NB4 (cell line): ENCODE data around the gene GFY.

Experiments
- DNase-seq: peaks from one replicate; pipeline ENCODE4 v3.0.0; 2010; ENCODE audit warnings: low read depth
- H3K4me3 ChIP-seq: one replicate; pipeline ENCODE4 v1.5.1; 2011; ENCODE audit warnings: mild to moderate bottlenecking, low read depth, low read length, moderate library complexity
- MYC ChIP-seq: IDR thresholded peaks from 2 replicates; pipeline ENCODE4 v1.6.1; 2011; ENCODE audit warnings: low read depth, low read length
- POLR2A ChIP-seq: IDR thresholded peaks from 2 replicates; pipeline ENCODE4 v1.6.1; 2011; ENCODE audit warnings: mild to moderate bottlenecking; ENCODE audit not compliant: insufficient read length; ENCODE audit errors: extremely low read depth
- TF ChIP-seq, protein P1 (sequence below): IDR thresholded peaks from one replicate; pipeline ENCODE4 v1.5.1; 2012; ENCODE audit warnings: low read depth, low read length
- TF ChIP-seq, protein P2 (sequence below): IDR thresholded peaks from 2 replicates; pipeline ENCODE4 v1.6.1; 2011; ENCODE audit warnings: low read depth, low read length

The GFY gene

GRCh38 chr19:49413348-49413747 lies 11.8 kb upstream of the GFY start:
- DNase-seq: peak; percentile 44
- TF ChIP-seq, protein P1, sequence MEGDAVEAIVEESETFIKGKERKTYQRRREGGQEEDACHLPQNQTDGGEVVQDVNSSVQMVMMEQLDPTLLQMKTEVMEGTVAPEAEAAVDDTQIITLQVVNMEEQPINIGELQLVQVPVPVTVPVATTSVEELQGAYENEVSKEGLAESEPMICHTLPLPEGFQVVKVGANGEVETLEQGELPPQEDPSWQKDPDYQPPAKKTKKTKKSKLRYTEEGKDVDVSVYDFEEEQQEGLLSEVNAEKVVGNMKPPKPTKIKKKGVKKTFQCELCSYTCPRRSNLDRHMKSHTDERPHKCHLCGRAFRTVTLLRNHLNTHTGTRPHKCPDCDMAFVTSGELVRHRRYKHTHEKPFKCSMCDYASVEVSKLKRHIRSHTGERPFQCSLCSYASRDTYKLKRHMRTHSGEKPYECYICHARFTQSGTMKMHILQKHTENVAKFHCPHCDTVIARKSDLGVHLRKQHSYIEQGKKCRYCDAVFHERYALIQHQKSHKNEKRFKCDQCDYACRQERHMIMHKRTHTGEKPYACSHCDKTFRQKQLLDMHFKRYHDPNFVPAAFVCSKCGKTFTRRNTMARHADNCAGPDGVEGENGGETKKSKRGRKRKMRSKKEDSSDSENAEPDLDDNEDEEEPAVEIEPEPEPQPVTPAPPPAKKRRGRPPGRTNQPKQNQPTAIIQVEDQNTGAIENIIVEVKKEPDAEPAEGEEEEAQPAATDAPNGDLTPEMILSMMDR: no peak
- H3K4me3 ChIP-seq: no peak overlapping the region

GRCh38 chr19:49414256-49414655 lies 10.9 kb upstream of the GFY start:
- TF ChIP-seq, protein P2, sequence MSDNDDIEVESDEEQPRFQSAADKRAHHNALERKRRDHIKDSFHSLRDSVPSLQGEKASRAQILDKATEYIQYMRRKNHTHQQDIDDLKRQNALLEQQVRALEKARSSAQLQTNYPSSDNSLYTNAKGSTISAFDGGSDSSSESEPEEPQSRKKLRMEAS: peak; percentile 60
- TF ChIP-seq, protein P1: no peak
- no peak for TF ChIP-seq MYC
- no peak overlapping the region for H3K4me3 ChIP-seq

DNA sequence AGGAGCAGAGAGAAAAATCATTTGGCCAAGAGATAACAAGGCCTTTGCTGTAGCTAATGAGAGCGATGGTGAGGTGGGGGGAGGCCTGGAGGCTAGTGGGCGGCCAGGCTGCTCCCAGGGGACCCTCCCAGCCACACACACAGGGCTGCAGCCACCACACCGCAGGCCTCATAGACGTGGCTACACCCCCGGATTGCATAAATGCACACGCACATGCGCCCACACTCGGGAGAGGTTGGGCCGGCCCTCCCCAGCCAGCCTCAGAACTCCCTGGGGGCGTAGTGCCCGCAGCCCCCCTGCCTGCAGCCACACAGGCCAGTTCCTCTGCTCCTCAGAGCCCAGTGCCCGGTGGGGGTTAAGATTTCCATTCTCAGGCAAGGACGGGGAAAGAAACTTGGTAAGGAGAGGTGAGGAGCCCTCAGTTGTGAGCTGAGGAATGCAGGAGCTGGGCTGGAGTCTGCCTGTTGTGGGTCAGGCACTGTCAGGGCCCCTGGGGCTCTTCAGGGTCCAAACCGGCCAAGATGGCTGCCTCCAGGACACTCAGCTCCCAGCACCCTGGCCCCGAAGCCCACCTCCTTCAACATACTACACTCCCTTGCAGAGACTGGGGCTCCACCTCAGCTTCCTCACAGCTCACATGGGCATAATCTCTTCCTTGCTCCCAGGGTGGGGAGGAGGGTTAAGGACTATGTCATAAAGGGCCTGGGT lies 9.9 kb upstream of the GFY start:
- peak overlapping the region; percentile 49 for H3K4me3 ChIP-seq
- TF ChIP-seq, protein P1: no peak
- peak; percentile 48 for TF ChIP-seq POLR2A
- peak; percentile 94 for TF ChIP-seq MYC
- TF ChIP-seq, protein P2: peak; percentile 95
- DNase-seq: peak; percentile 99

More at GRCh38 chr19:49414256-49414655, 10.9 kb upstream of the GFY start:
- DNase-seq: peak; percentile 65

- DNase-seq: peak; percentile 65
- TF ChIP-seq POLR2A (no peak), MYC (no peak)
- TF ChIP-seq, protein P1: no peak
- TF ChIP-seq, protein P2: no peak
- H3K4me3 ChIP-seq: peak overlapping the region; percentile 49
These were observed 9.4 kb upstream of the GFY start for GRCh38 chr19:49415810-49416200.

- H3K4me3 ChIP-seq: no peak overlapping the region
- no peak for DNase-seq
- TF ChIP-seq, protein P2: no peak
- no peak for TF ChIP-seq POLR2A
- TF ChIP-seq MYC: no peak
These were observed 8.1 kb upstream of the GFY start for GRCh38 chr19:49417088-49417487.

DNA sequence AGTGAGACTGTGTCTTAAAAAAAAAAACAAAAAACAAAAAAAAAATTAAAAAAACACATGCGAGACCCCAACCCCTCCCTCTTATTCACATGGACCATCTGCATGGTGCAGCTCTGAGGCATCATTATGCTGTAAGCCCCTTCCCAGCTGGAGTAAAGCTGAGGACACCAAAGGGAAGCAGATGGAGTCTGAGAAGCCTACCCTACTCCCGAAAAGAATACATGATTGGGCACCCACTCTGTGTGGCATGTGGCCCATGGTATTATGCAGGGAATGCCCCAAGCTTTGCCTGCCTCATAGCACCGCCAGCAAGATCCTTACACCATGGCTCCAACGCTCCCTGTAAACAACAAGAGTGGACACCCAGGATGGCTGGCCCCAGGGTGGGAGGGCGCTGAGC lies 6.7 kb upstream of the GFY start:
- no peak overlapping the region for H3K4me3 ChIP-seq
- no peak for DNase-seq

More for the DNA sequence above, 6.7 kb upstream of the GFY start:
- TF ChIP-seq, protein P2: no peak
- TF ChIP-seq MYC (no peak), POLR2A (no peak)
- TF ChIP-seq, protein P1: no peak
